HepG2 (cell line): ENCODE results near the gene COMMD1. TPM values are rescaled to one million over a fixed set of nuclear protein-coding genes. Genes with fewer than 3 reads are reported as not detected.

ENCODE experiments used
- ATAC-seq: fragments of 200-7000 bp; cut with Tn5 transposase; 3 replicates; pipeline ENCODE4 v1.9.1; 2020; ENCODE audit warnings: mild to moderate bottlenecking, moderate library complexity
- BruUV-seq: library from RNA; stranded (reverse); fragments of 400-500 nt; replicated peaks from 2 replicates; lab custom pipeline; 2021; lab: Mats Ljungman, UMichigan
- CTCF ChIA-PET: fragments of 300-600 bp; formaldehyde crosslinking; extraction: SDS; loops from one replicate; lab custom pipeline; 2021; ENCODE audit warnings: low total read pairs, inconsistent platforms, low intra/inter-chr PET ratio; lab: Yijun Ruan, JAX
- POLR2A ChIA-PET: fragments of 350-600 bp; sonication (Branson Sonifier 250); formaldehyde crosslinking; loops from one replicate; lab custom pipeline; 2020; ENCODE audit warnings: antibody characterized with exemption, inconsistent platforms; lab: Yijun Ruan, JAX
- DNase-seq: peaks from one replicate; pipeline ENCODE4 v3.0.0-alpha.2; 2015; ENCODE audit warnings: low spot score
- FAIRE-seq: peaks from 3 replicates; lab custom pipeline; 2011; peaks lifted over from hg19 to GRCh38; lab: Jason Lieb, UNC
- H2AFZ ChIP-seq: one replicate; pipeline ENCODE4 v1.6.1; 2011; ENCODE audit warnings: low read length, inconsistent platforms
- H3K27ac ChIP-seq: fragments of 300-600 bp; 3 replicates; pipeline ENCODE4 v1.8.0; 2011; ENCODE audit warnings: mixed run types, mild to moderate bottlenecking, mixed read lengths, low read length, inconsistent platforms; ENCODE audit not compliant: insufficient read depth; ENCODE audit errors: extremely low read length
- H3K27me3 ChIP-seq, 2 experiments: fragments of 200-600 bp in 1 of 2; 2 replicates in 1 of 2; 3 replicates in 1 of 2; pipeline versions ENCODE4 v1.6.0 to v1.8.0; 2011; ENCODE audit warnings: low read length in 2 of 2, mild to moderate bottlenecking in 2 of 2, moderate library complexity in 2 of 2, inconsistent platforms in 1 of 2; ENCODE audit not compliant: insufficient read depth in 2 of 2, control insufficient read depth in 1 of 2
- H3K36me3 ChIP-seq, 2 experiments: fragments of 200-600 bp in 1 of 2; replicated peaks in 1 of 2; 2 replicates in 1 of 2; 3 replicates in 1 of 2; pipeline versions ENCODE4 v1.5.1 to v1.8.0; 2011; ENCODE audit warnings: low read length in 2 of 2, inconsistent platforms in 1 of 2; ENCODE audit not compliant: insufficient read depth in 2 of 2, control insufficient read depth in 1 of 2
- H3K4me1 ChIP-seq: 2 replicates; pipeline ENCODE4 v1.5.1; 2012; ENCODE audit warnings: low read length, inconsistent platforms; ENCODE audit not compliant: insufficient read depth
- H3K4me2 ChIP-seq: 2 replicates; pipeline ENCODE4 v1.6.0; 2011; ENCODE audit warnings: low read depth, low read length, inconsistent platforms
- H3K4me3 ChIP-seq, 3 experiments: fragments of 200-600 bp in 1 of 3; sonication (generic), shearing (Covaris generic) in 1 of 3; replicated peaks in 1 of 3; 2 replicates each; pipeline ENCODE4 v1.5.1; 2011 to 2016; ENCODE audit warnings: low read length in 3 of 3, inconsistent platforms in 2 of 3, low read depth in 2 of 3, mild to moderate bottlenecking in 2 of 3, control low read depth in 1 of 3, mixed read lengths in 1 of 3; ENCODE audit not compliant: insufficient read depth in 1 of 3
- H3K79me2 ChIP-seq: one replicate; pipeline ENCODE4 v1.6.1; 2011; ENCODE audit warnings: low read length, inconsistent platforms; ENCODE audit not compliant: insufficient read depth
- H3K9ac ChIP-seq: 2 replicates; pipeline ENCODE4 v1.6.0; 2011; ENCODE audit warnings: mild to moderate bottlenecking, low read depth, low read length, inconsistent platforms; ENCODE audit not compliant: insufficient read depth
- H3K9me3 ChIP-seq: 2 replicates; pipeline ENCODE4 v1.5.1; 2012; ENCODE audit warnings: mild to moderate bottlenecking, low read length
- H4K20me1 ChIP-seq: 2 replicates; pipeline ENCODE4 v1.6.0; 2011; ENCODE audit warnings: inconsistent platforms, mild to moderate bottlenecking, low read length, moderate library complexity; ENCODE audit not compliant: insufficient read depth
- CREM ChIP-seq, 2 experiments: sonication (generic) in 1 of 2; formaldehyde crosslinking in 1 of 2; IDR thresholded peaks; 2 replicates each; pipeline versions ENCODE4 v1.4.0 to v1.6.1; 2016 to 2020; ENCODE audit warnings: antibody characterized with exemption in 1 of 2, mild to moderate bottlenecking in 1 of 2, missing genetic modification reagents in 1 of 2
- GMEB1 ChIP-seq: sonication (generic); formaldehyde crosslinking; IDR thresholded peaks from 2 replicates; pipeline ENCODE4 v1.5.1; 2020; ENCODE audit warnings: missing genetic modification reagents, mild to moderate bottlenecking, borderline replicate concordance
- HBP1 ChIP-seq: IDR thresholded peaks from 2 replicates; pipeline ENCODE4 v1.6.1; 2016; ENCODE audit warnings: low read depth, control low read depth
- MED1 ChIP-seq: sonication (generic); formaldehyde crosslinking; IDR thresholded peaks from 2 replicates; pipeline ENCODE4 v1.4.0; 2020; ENCODE audit warnings: missing genetic modification reagents
- NFE2 ChIP-seq: sonication (generic); formaldehyde crosslinking; IDR thresholded peaks from 2 replicates; pipeline ENCODE4 v1.4.0; 2020; ENCODE audit warnings: missing genetic modification reagents
- REL ChIP-seq: sonication (generic); formaldehyde crosslinking; conservative IDR thresholded peaks from 2 replicates; pipeline ENCODE4 v1.8.0; 2022; ENCODE audit warnings: mild to moderate bottlenecking, missing genetic modification reagents, moderate library complexity
- RORA ChIP-seq: sonication (generic); formaldehyde crosslinking; IDR thresholded peaks from 2 replicates; pipeline ENCODE4 v1.5.0; 2020; ENCODE audit warnings: mild to moderate bottlenecking, missing genetic modification reagents, moderate library complexity
- TEAD2 ChIP-seq: sonication (generic); formaldehyde crosslinking; IDR thresholded peaks from 2 replicates; pipeline ENCODE4 v1.9.0; 2021; ENCODE audit warnings: missing genetic modification reagents
- ZBTB37 ChIP-seq: sonication (generic); formaldehyde crosslinking; IDR thresholded peaks from 2 replicates; pipeline ENCODE4 v1.4.0; 2020; ENCODE audit warnings: mild to moderate bottlenecking, missing genetic modification reagents
- ZNF552 ChIP-seq: sonication (generic); formaldehyde crosslinking; IDR thresholded peaks from 2 replicates; pipeline ENCODE4 v1.9.0; 2022; ENCODE audit warnings: missing genetic modification reagents, mild to moderate bottlenecking, borderline replicate concordance
- ZNF562 ChIP-seq: sonication (generic); formaldehyde crosslinking; IDR thresholded peaks from 2 replicates; pipeline ENCODE4 v1.8.0; 2022; ENCODE audit warnings: missing genetic modification reagents, borderline replicate concordance
- ZSCAN25 ChIP-seq: sonication (generic); formaldehyde crosslinking; IDR thresholded peaks from 2 replicates; pipeline ENCODE4 v1.8.0; 2022; ENCODE audit warnings: mild to moderate bottlenecking, missing genetic modification reagents
- ZUFSP ChIP-seq: sonication (generic); formaldehyde crosslinking; IDR thresholded peaks from 2 replicates; pipeline ENCODE4 v1.9.0; 2021; ENCODE audit warnings: missing genetic modification reagents, mild to moderate bottlenecking, borderline replicate concordance
- WGBS: methylation state at CpG from one replicate; pipeline ENCODE4 v1.1.6; 2017; ENCODE audit warnings: low lambda C conversion rate; 5-methylcytosine and 5-hydroxymethylcytosine counted together
- in situ Hi-C: cut with HindIII; loops from 2 replicates; pipeline ENCODE4 v1.10.0; 2017; ENCODE audit warnings: low pct_unique_long_range_greater_than_20kb; ENCODE audit not compliant: extremely low pct_ligation_motif_present
- intact Hi-C: fragments of 100-400 bp; cut with micrococcal nuclease; formaldehyde crosslinking; loops from one replicate; pipeline ENCODE4 v1.10.0; 2022; ENCODE audit not compliant: unreplicated experiment
- polyA plus RNA-seq, 8 experiments: library from polyadenylated mRNA; depleted of rRNA in 3 of 8; stranded (reverse) in 7 of 8; unstranded in 1 of 8; fragments of >200 nt; fragmentation: Illumina TruSeq in 4 of 8; extraction: Trizol in 4 of 8; gene quantifications; 2 replicates each; pipeline versions ENCODE4 v1.2.1 to v1.2.3, GENCODE V29; 2011 to 2016; ENCODE audit warnings: low read depth in 4 of 8, missing spikeins in 1 of 8, mixed read lengths in 1 of 8; ENCODE audit not compliant: insufficient read depth in 1 of 8
- total RNA-seq, 5 experiments: library from RNA; depleted of rRNA; stranded (reverse); fragments of >200 nt; fragmentation: Illumina TruSeq; extraction: Trizol; gene quantifications; 2 replicates each; pipeline ENCODE4 v1.2.3, GENCODE V29; 2016; ENCODE audit warnings: low read depth in 1 of 5

The COMMD1 gene
- total and polyA plus RNA-seq, 2 of the 13 experiments (the other 11 are each of a cell fraction or from before 2014, with no cell fraction given), result 25.7 to 105 TPM

- TF ChIP-seq ZBTB37 (CRISPR knock-in tag) (no peak), CREM (IDR thresholded peaks at IDR 0.05) (no peak), CREM (CRISPR knock-in tag; IDR thresholded peaks at IDR 0.05) (no peak), MED1 (CRISPR knock-in tag) (no peak)
- TF ChIP-seq, all 625 proteins: peak for 0
Observed at GRCh38 chr2:62143696-62144095, 238.2 kb downstream of the COMMD1 start (continued).

- no peaks in the 10 kb centered on the region for H3K9me3 ChIP-seq
- WGBS, result 76% methylated on average over 5 of the region's 5 CpGs
- in situ Hi-C loops, result no loop called here
- no peak for TF ChIP-seq ZSCAN25 (CRISPR knock-in tag)
- no peak for TF ChIP-seq ZNF552 (CRISPR knock-in tag)
- no peak for TF ChIP-seq REL (CRISPR knock-in tag)
- no peak for TF ChIP-seq ZNF562 (CRISPR knock-in tag)
- no peak for TF ChIP-seq CREM (IDR thresholded peaks at IDR 0.05)
- no peak for TF ChIP-seq CREM (CRISPR knock-in tag; IDR thresholded peaks at IDR 0.05)
- TF ChIP-seq HBP1 (CRISPR knock-in tag), result no peak
- TF ChIP-seq RORA (CRISPR knock-in tag), result no peak
- no peak for TF ChIP-seq GMEB1 (CRISPR knock-in tag)
- no peak for TF ChIP-seq TEAD2 (CRISPR knock-in tag)
- TF ChIP-seq ZUFSP (CRISPR knock-in tag), result no peak
- TF ChIP-seq NFE2 (CRISPR knock-in tag), result no peak
- H3K79me2 ChIP-seq, result no peaks in the 10 kb centered on the region
- no peaks in the 10 kb centered on the region for H4K20me1 ChIP-seq
- H3K4me2 ChIP-seq, result no peak overlapping the region
- peak; percentile 36 for FAIRE-seq
- no peak overlapping the region for H3K27ac ChIP-seq
- peaks cover 6% of the 10 kb centered on the region for H3K4me1 ChIP-seq
- ATAC-seq, result no peak
- intact Hi-C loops, result no loop called here
- POLR2A ChIA-PET, result no interaction called here
- no peak overlapping the region for H3K4me3 ChIP-seq
- DNase-seq, result no peak
- H2AFZ ChIP-seq, result no peak overlapping the region
- H3K27me3 ChIP-seq, result no peaks in the 10 kb centered on the region
- CTCF ChIA-PET, result no interaction called here
- no peaks in the 10 kb centered on the region for H3K36me3 ChIP-seq
- H3K9ac ChIP-seq, result no peak overlapping the region
- no TSS peak for BruUV-seq
Observed at GRCh38 chr2:62144689-62145477, 239.4 kb downstream of the COMMD1 start.
